HCT116 (cell line): Measurements from ENCODE around the gene TSHZ1. TPM values are rescaled to one million over a fixed set of nuclear protein-coding genes. Genes with fewer than 3 reads are reported as not detected.

ENCODE experiments used
- ATAC-seq: fragments of 200-7000 bp; cut with Tn5 transposase; 2 replicates; pipeline ENCODE4 v1.9.1; 2020; ENCODE audit warnings: mild to moderate bottlenecking, moderate library complexity
- BruUV-seq: library from RNA; stranded (reverse); fragments of 400-500 nt; replicated peaks from 2 replicates; lab custom pipeline; 2021; lab: Mats Ljungman, UMichigan
- CTCF ChIA-PET: fragments of 300-600 bp; sonication (Branson Sonifier 250); formaldehyde crosslinking; loops from one replicate; lab custom pipeline; 2021; ENCODE audit warnings: antibody characterized with exemption; lab: Charles Lee
- POLR2A ChIA-PET: fragments of 300-600, 350-600 bp; sonication (Branson Sonifier 250); formaldehyde crosslinking; loops from one replicate; lab custom pipeline; 2021; ENCODE audit warnings: antibody characterized with exemption; lab: Charles Lee
- RAD21 ChIA-PET, 2 experiments: fragments of 300-600 bp; sonication (Branson Sonifier 250); formaldehyde crosslinking; loops; one replicate each; lab custom pipeline; 2023; ENCODE audit warnings: low total read pairs in 2 of 2; ENCODE audit not compliant: uncharacterized antibody in 2 of 2, unreplicated experiment in 2 of 2, low non-redundant PET in 1 of 2; lab: Charles Lee
- DNase-seq: peaks from one replicate; pipeline ENCODE4 v3.0.0-alpha.2; 2010; ENCODE audit warnings: low read depth, low spot score
- H2AFZ ChIP-seq: fragments of 200-600 bp; shearing (Covaris generic), sonication (generic); 2 replicates; pipeline ENCODE4 v1.6.1; 2017; ENCODE audit warnings: low read depth, mixed run types, mixed read lengths, antibody characterized with exemption, low read length; ENCODE audit not compliant: poor library complexity, severe bottlenecking
- H3K27ac ChIP-seq: 2 replicates; pipeline ENCODE4 v1.5.1; 2012; ENCODE audit warnings: low read depth, low read length
- H3K27me3 ChIP-seq: fragments of 200-600 bp; sonication (generic); 2 replicates; pipeline ENCODE4 v1.6.1; 2016; ENCODE audit warnings: mixed run types, low read length, mixed read lengths; ENCODE audit not compliant: insufficient read depth
- H3K36me3 ChIP-seq, 2 experiments: fragments of 200-500 bp in 1 of 2; fragments of 200-600 bp in 1 of 2; sonication (Bioruptor generic) in 1 of 2; sonication (generic) in 1 of 2; 2 replicates each; pipeline versions ENCODE4 v1.5.1 to v1.6.1; 2014 to 2016; ENCODE audit warnings: low read length in 2 of 2, inconsistent platforms in 1 of 2, mixed read lengths in 1 of 2, mixed run types in 1 of 2; ENCODE audit not compliant: insufficient read depth in 2 of 2, control insufficient read depth in 1 of 2
- H3K4me1 ChIP-seq, 2 experiments: fragments of 200-600 bp in 1 of 2; sonication (generic) in 1 of 2; 2 replicates each; pipeline versions ENCODE4 v1.5.1 to v1.6.1; 2012 to 2017; ENCODE audit warnings: low read length in 2 of 2, inconsistent platforms in 1 of 2, mild to moderate bottlenecking in 1 of 2, mixed read lengths in 1 of 2, mixed run types in 1 of 2, moderate library complexity in 1 of 2; ENCODE audit not compliant: insufficient read depth in 2 of 2, control insufficient read depth in 1 of 2
- H3K4me2 ChIP-seq: fragments of 200-600 bp; sonication (generic); 2 replicates; pipeline ENCODE4 v1.6.1; 2017; ENCODE audit warnings: mixed run types, low read length, mixed read lengths
- H3K4me3 ChIP-seq, 2 experiments: fragments of 200-600 bp in 1 of 2; sonication (generic) in 1 of 2; replicated peaks in 1 of 2; 2 replicates each; pipeline ENCODE4 v1.5.1; 2011 to 2016; ENCODE audit warnings: low read length in 2 of 2, control low read depth in 1 of 2, low read depth in 1 of 2, mild to moderate bottlenecking in 1 of 2, mixed read lengths in 1 of 2, mixed run types in 1 of 2
- H3K79me2 ChIP-seq: fragments of 200-600 bp; sonication (generic); 2 replicates; pipeline ENCODE4 v1.6.1; 2017; ENCODE audit warnings: mild to moderate bottlenecking, mixed run types, low read length, moderate library complexity, mixed read lengths; ENCODE audit not compliant: insufficient read depth
- H3K9ac ChIP-seq: fragments of 200-600 bp; sonication (generic); 2 replicates; pipeline ENCODE4 v1.6.1; 2016; ENCODE audit warnings: low read length, mixed read lengths
- H3K9me2 ChIP-seq: fragments of 200-600 bp; sonication (generic), shearing (Covaris generic); 2 replicates; pipeline ENCODE4 v1.6.1; 2017; ENCODE audit warnings: mixed run types, mild to moderate bottlenecking, moderate library complexity; ENCODE audit not compliant: insufficient read depth
- H3K9me3 ChIP-seq, 2 experiments: fragments of 200-500 bp in 1 of 2; fragments of 200-600 bp in 1 of 2; sonication (Bioruptor generic) in 1 of 2; sonication (generic) in 1 of 2; 2 replicates each; pipeline ENCODE4 v1.6.1; 2014 to 2017; ENCODE audit warnings: low read length in 2 of 2, mixed read lengths in 2 of 2, inconsistent platforms in 1 of 2, low read depth in 1 of 2, mild to moderate bottlenecking in 1 of 2, mixed run types in 1 of 2, moderate library complexity in 1 of 2; ENCODE audit not compliant: control insufficient read depth in 1 of 2, insufficient read depth in 1 of 2
- H4K20me1 ChIP-seq: fragments of 200-600 bp; sonication (generic), shearing (Covaris generic); 2 replicates; pipeline ENCODE4 v1.6.1; 2017; ENCODE audit warnings: mixed run types, mild to moderate bottlenecking, moderate library complexity; ENCODE audit not compliant: insufficient read depth
- ATF3 ChIP-seq: IDR thresholded peaks from 2 replicates; pipeline ENCODE4 v1.6.1; 2012
- CEBPB ChIP-seq: IDR thresholded peaks from 2 replicates; pipeline ENCODE4 v1.6.1; 2012; ENCODE audit warnings: low read depth
- EGR1 ChIP-seq: IDR thresholded peaks from 2 replicates; pipeline ENCODE4 v1.6.1; 2012; ENCODE audit warnings: low read depth
- EZH2 ChIP-seq: fragments of 200-600 bp; sonication (generic); IDR thresholded peaks from 2 replicates; pipeline ENCODE4 v1.6.1; 2017; ENCODE audit warnings: antibody characterized with exemption, mixed run types
- EZH2phosphoT487 ChIP-seq: fragments of 200-600 bp; IDR thresholded peaks from 2 replicates; pipeline ENCODE4 v1.6.1; 2018; ENCODE audit warnings: antibody characterized with exemption, borderline replicate concordance
- FOSL1 ChIP-seq: IDR thresholded peaks from 2 replicates; pipeline ENCODE4 v1.6.1; 2012; ENCODE audit warnings: low read depth
- JUND ChIP-seq: IDR thresholded peaks from 2 replicates; pipeline ENCODE4 v1.6.1; 2012
- MAX ChIP-seq: IDR thresholded peaks from 2 replicates; pipeline ENCODE4 v1.6.1; 2012
- POLR2A ChIP-seq: IDR thresholded peaks from 2 replicates; pipeline ENCODE4 v1.7.0; 2011; ENCODE audit warnings: borderline replicate concordance; ENCODE audit not compliant: insufficient read depth, insufficient read length; ENCODE audit errors: extremely low read depth
- POLR2AphosphoS5 ChIP-seq: IDR thresholded peaks from 2 replicates; pipeline ENCODE4 v1.6.1; 2011; ENCODE audit warnings: mild to moderate bottlenecking, low read depth, low read length, moderate library complexity
- RAD21 ChIP-seq: IDR thresholded peaks from 2 replicates; pipeline ENCODE4 v1.6.1; 2012; ENCODE audit warnings: low read depth, mild to moderate bottlenecking
- REST ChIP-seq: IDR thresholded peaks from 2 replicates; pipeline ENCODE4 v1.6.1; 2012; ENCODE audit warnings: low read depth
- SIN3A ChIP-seq: IDR thresholded peaks from 2 replicates; pipeline ENCODE4 v1.6.1; 2012; ENCODE audit warnings: low read depth
- SP1 ChIP-seq: IDR thresholded peaks from 2 replicates; pipeline ENCODE4 v1.6.1; 2012; ENCODE audit warnings: low read depth
- SRF ChIP-seq: IDR thresholded peaks from 2 replicates; pipeline ENCODE4 v1.6.1; 2012; ENCODE audit warnings: low read depth
- ZBTB33 ChIP-seq: IDR thresholded peaks from 2 replicates; pipeline ENCODE4 v1.6.1; 2011; ENCODE audit warnings: mild to moderate bottlenecking, low read length, moderate library complexity; ENCODE audit not compliant: insufficient replicate concordance; ENCODE audit errors: extremely low read depth
- ZFX ChIP-seq: fragments of 450-650 bp; IDR thresholded peaks from 2 replicates; pipeline ENCODE4 v1.6.1; 2017
- ZNF274 ChIP-seq: fragments of 200-500 bp; sonication (Bioruptor generic); IDR thresholded peaks from 2 replicates; pipeline ENCODE4 v1.6.1; 2014; ENCODE audit warnings: mild to moderate bottlenecking, low read depth, low read length, inconsistent platforms
- intact Hi-C: fragments of 100-400 bp; cut with micrococcal nuclease; formaldehyde crosslinking; loops from 2 replicates; pipeline ENCODE4 v1.10.0; 2022
- total RNA-seq: library from RNA; stranded (reverse); gene quantifications from one replicate; pipeline ENCODE4 v1.2.1, GENCODE V29; 2021; ENCODE audit not compliant: unreplicated experiment

Gene TSHZ1
- total RNA-seq, 1 experiment from 2014 or later: 5.7 TPM

- intact Hi-C loops: no loop called here
- DNase-seq (no peak), ATAC-seq (no peak)
- Histone ChIP-seq H3K36me3 (no peaks in the 10 kb centered on the region), H3K27me3 (no peaks in the 10 kb centered on the region), H3K4me3 (no peak overlapping the region), H3K9ac (no peak overlapping the region), H3K4me1 (no peaks in the 10 kb centered on the region), H2AFZ (no peak overlapping the region), H3K4me2 (no peak overlapping the region), H3K9me2 (no peaks in the 10 kb centered on the region)
- RAD21 ChIA-PET: no interaction called here
- CTCF ChIA-PET: no interaction called here
- TF ChIP-seq EZH2phosphoT487: no peak
- no peak for TF ChIP-seq POLR2A
- TF ChIP-seq MAX: no peak
- TF ChIP-seq ZFX: no peak
- no peak for TF ChIP-seq ZNF274
- no peak for TF ChIP-seq EZH2
- TF ChIP-seq ZBTB33: no peak
- TF ChIP-seq RAD21: no peak
- no peak for TF ChIP-seq JUND
- no peak for TF ChIP-seq SRF
- TF ChIP-seq REST: no peak
- TF ChIP-seq EGR1: no peak
- TF ChIP-seq ATF3: no peak
- TF ChIP-seq FOSL1: no peak
- TF ChIP-seq SIN3A: no peak
- no peak for TF ChIP-seq CEBPB
- TF ChIP-seq POLR2AphosphoS5: no peak
- no peak for TF ChIP-seq SP1
- TF ChIP-seq, all 23 proteins: peak for 0
- Histone ChIP-seq H3K9me3 (no peaks in the 10 kb centered on the region), H3K79me2 (no peaks in the 10 kb centered on the region), H3K27ac (no peak overlapping the region), H4K20me1 (no peaks in the 10 kb centered on the region)
- POLR2A ChIA-PET: no interaction called here
- no TSS peak for BruUV-seq
Measured at GRCh38 chr18:75338631-75339030, 128.0 kb downstream of the TSHZ1 start.
